Colonic mucosa (tissue), 4 donors: ENCODE results near the gene DIP2A. TPM values are rescaled to one million over a fixed set of nuclear protein-coding genes. Genes with fewer than 3 reads are reported as not detected.

Experiments used
- DNase-seq: peaks from one replicate; pipeline ENCODE4 v3.0.0-alpha.2; 2020
- H3K27ac ChIP-seq: fragments of 200-600 bp; one replicate; pipeline ENCODE4 v1.8.0; 2021
- H3K27me3 ChIP-seq: fragments of 200-600 bp; one replicate; pipeline ENCODE4 v1.8.0; 2021
- H3K36me3 ChIP-seq: fragments of 200-600 bp; one replicate; pipeline ENCODE4 v1.8.0; 2021
- H3K4me1 ChIP-seq: fragments of 200-600 bp; one replicate; pipeline ENCODE4 v1.8.0; 2021; ENCODE audit warnings: mild to moderate bottlenecking
- H3K4me3 ChIP-seq: fragments of 200-600 bp; one replicate; pipeline ENCODE4 v1.8.0; 2021
- H3K9ac ChIP-seq, 2 donors: one replicate each; pipeline ENCODE4 v1.7.0; 2013; ENCODE audit warnings: control low read depth in 2 of 2, low read depth in 2 of 2, low read length in 2 of 2
- H3K9me3 ChIP-seq: fragments of 200-600 bp; one replicate; pipeline ENCODE4 v1.8.0; 2021
- intact Hi-C: fragments of 100-400 bp; cut with DNase I; formaldehyde crosslinking; loops from one replicate; pipeline ENCODE4 v1.14.1; 2022
- total RNA-seq, 2 donors: library from RNA; stranded (reverse); fragmentation: NEBNext Ultra II Directional in 1 of 2; extraction: Animal tissue kit (Norgen Biotek cat#: 25700) in 1 of 2; gene quantifications; one replicate each; pipeline ENCODE4 v1.2.1, GENCODE V29; 2021
- TF ChIP-seq, protein P1 (sequence below): fragments of 200-600 bp; IDR thresholded peaks from one replicate; pipeline ENCODE4 v1.8.0; 2022; ENCODE audit warnings: antibody characterized with exemption, mild to moderate bottlenecking
- donor health status: healthy.
- donor health status: DM: no; HTN: no; CAD: no.
- donor health status: DM: no; HTN: no; CAD: no.

DIP2A gene
- total RNA-seq, 2 donors from 2014 or later: 40.4 to 41.0 TPM

- H3K9ac ChIP-seq: no peak overlapping the region
- intact Hi-C loops: no loop called here
- TF ChIP-seq, protein P1, sequence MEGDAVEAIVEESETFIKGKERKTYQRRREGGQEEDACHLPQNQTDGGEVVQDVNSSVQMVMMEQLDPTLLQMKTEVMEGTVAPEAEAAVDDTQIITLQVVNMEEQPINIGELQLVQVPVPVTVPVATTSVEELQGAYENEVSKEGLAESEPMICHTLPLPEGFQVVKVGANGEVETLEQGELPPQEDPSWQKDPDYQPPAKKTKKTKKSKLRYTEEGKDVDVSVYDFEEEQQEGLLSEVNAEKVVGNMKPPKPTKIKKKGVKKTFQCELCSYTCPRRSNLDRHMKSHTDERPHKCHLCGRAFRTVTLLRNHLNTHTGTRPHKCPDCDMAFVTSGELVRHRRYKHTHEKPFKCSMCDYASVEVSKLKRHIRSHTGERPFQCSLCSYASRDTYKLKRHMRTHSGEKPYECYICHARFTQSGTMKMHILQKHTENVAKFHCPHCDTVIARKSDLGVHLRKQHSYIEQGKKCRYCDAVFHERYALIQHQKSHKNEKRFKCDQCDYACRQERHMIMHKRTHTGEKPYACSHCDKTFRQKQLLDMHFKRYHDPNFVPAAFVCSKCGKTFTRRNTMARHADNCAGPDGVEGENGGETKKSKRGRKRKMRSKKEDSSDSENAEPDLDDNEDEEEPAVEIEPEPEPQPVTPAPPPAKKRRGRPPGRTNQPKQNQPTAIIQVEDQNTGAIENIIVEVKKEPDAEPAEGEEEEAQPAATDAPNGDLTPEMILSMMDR: no peak
- no peak overlapping the region for H3K4me3 ChIP-seq
- DNase-seq: no peak
- H3K27me3 ChIP-seq: no peaks in the 10 kb centered on the region
- no peaks in the 10 kb centered on the region for H3K4me1 ChIP-seq
- H3K36me3 ChIP-seq: no peaks in the 10 kb centered on the region
- no peak overlapping the region for H3K27ac ChIP-seq
- no peaks in the 10 kb centered on the region for H3K9me3 ChIP-seq
Measured at GRCh38 chr21:46486481-46487126, 27.9 kb downstream of the DIP2A start.

- no peaks in the 10 kb centered on the region for H3K4me1 ChIP-seq
- DNase-seq: no peak
- no peaks in the 10 kb centered on the region for H3K9me3 ChIP-seq
- intact Hi-C loops: no loop called here
- H3K27ac ChIP-seq: no peak overlapping the region
- no peaks in the 10 kb centered on the region for H3K36me3 ChIP-seq
- TF ChIP-seq, protein P1: no peak
- no peak overlapping the region for H3K9ac ChIP-seq
- H3K4me3 ChIP-seq: no peak overlapping the region
- H3K27me3 ChIP-seq: no peaks in the 10 kb centered on the region
Measured at GRCh38 chr21:46489162-46489663, 30.5 kb downstream of the DIP2A start.

- intact Hi-C loops: no loop called here
- no peak overlapping the region for H3K27ac ChIP-seq
- no peak overlapping the region for H3K9ac ChIP-seq
- no peaks in the 10 kb centered on the region for H3K9me3 ChIP-seq
- H3K27me3 ChIP-seq: no peaks in the 10 kb centered on the region
- no peaks in the 10 kb centered on the region for H3K4me1 ChIP-seq
- H3K36me3 ChIP-seq: no peaks in the 10 kb centered on the region
- H3K4me3 ChIP-seq: no peak overlapping the region
- TF ChIP-seq, protein P1: no peak
- no peak for DNase-seq
Measured at GRCh38 chr21:46489800-46490199, 31.1 kb downstream of the DIP2A start.

GRCh38 chr21:46491553-46491952 is 32.9 kb downstream of the DIP2A start:
- H3K4me1 ChIP-seq: no peaks in the 10 kb centered on the region
- H3K9ac ChIP-seq: no peak overlapping the region
- H3K27ac ChIP-seq: no peak overlapping the region

GRCh38 chr21:46492851-46493250 is 34.2 kb downstream of the DIP2A start:
- Histone ChIP-seq H3K4me1 (no peaks in the 10 kb centered on the region), H3K27me3 (no peaks in the 10 kb centered on the region), H3K9ac (no peak overlapping the region), H3K36me3 (peaks cover 6% of the 10 kb centered on the region), H3K27ac (no peak overlapping the region), H3K4me3 (no peak overlapping the region), H3K9me3 (no peaks in the 10 kb centered on the region)
- intact Hi-C loops: no loop called here
- TF ChIP-seq, protein P1: no peak
- DNase-seq: no peak

More at GRCh38 chr21:46491553-46491952, 32.9 kb downstream of the DIP2A start:
- intact Hi-C loops: no loop called here
- H3K4me3 ChIP-seq: no peak overlapping the region
- no peak for DNase-seq
- TF ChIP-seq, protein P1: no peak
- H3K27me3 ChIP-seq: no peaks in the 10 kb centered on the region
- no peaks in the 10 kb centered on the region for H3K9me3 ChIP-seq
- peaks cover 2% of the 10 kb centered on the region for H3K36me3 ChIP-seq
